Diencephalon (tissue), 1 donor: Measurements from ENCODE around the gene ZNF432. TPM values are rescaled to one million over a fixed set of nuclear protein-coding genes. Genes with fewer than 3 reads are reported as not detected.

ENCODE experiments used
- total RNA-seq: library from RNA; depleted of rRNA; stranded (reverse); fragments of >200 nt; gene quantifications from one replicate; pipeline ENCODE4 v1.2.3, GENCODE V29; 2014

ZNF432 gene
- total RNA-seq = 22.4 TPM

DNA sequence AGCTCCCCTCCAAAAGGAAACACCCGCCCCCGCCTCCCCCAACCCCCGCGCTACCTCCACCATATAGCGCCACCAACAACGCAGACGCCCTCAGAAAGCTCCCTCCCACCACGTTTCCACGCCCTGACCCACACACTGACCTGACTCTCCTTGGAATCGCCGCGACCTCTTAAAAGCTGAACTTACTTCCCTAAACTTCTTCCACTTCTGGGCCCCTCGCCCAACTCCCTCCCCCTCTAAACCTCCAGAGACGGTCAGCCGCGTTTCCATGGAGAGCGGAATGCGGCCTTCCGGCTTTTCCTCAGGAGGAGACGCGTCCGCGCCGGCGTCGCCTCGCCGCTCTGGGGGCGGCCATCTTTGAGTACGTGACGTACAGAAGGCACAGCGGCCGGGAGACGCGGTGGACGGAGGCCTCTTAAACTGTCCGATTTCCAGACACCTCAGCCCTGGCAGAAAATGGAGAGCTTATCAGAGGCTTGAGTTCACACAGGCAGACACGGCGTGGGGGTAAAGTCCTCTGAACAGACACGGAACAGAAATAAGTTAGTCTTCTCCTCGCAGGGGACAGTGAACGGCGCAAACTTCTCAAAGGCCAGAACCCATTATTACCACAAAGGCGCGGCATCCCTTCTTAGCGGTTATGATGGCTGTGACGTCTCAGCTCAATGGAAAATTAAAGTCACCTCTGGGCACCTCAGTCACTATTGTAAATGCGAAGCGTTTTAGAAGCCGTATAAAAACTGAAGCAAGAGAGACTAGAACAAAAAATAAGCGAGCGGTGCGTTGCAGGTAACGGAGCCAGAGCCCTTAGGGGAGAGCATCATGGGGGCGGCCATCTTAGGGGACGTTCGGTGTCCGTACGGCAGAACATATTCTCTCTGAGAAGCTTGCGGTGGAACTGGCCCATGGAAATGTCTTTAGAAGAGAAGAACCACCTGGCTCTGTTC is at the start of gene ZNF432:
TSS of gene ZNF432 (minus strand) at position 284 of the 947 bp plus-strand sequence. CDS start 1,970 bp downstream, outside the sequence.

DNA sequence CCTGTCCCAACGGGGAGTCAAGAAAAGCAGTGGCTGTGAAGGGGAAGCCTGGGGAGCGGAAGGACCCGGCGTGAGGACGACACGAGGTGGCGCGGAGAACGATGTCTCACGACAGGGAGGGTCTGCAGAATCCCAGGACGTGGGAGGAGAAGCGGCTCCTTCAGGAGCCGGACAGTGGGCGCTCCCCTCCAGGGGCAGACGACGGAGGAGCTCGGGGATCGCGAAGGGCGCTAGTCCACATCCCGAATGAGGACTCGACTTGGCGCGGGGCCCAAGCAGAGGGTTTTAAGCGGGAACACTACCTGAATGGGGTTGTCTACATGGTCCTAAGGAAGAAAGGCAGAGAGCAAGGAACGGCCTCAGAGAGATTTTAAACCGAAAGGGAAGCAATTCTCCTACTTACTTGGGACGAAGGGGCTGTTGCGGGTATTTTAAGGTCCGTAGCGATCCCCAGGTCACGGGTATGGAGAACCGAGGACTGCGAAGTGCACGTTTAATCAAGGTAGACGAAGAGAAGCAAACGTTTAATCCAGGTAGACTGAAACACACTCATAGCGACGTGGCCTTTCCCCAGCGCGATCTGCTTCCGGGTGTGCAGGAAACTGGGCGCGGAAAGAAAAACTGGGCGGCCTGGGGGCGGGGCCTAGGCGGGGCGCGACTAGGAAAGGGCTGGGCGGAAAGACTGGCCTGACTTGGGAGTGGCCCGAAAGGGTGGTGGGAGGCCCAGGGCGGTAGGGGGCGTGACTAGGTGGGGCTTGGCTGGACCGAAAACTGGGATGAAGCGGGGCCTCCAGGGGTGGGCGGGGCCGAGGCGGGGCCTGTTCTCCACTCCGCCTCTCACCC is 46.8 kb upstream of the ZNF432 start, which contains the start of gene ZNF841:
TSS of gene ZNF841 (minus strand) at position 594 of the 843 bp plus-strand sequence. CDS start 10,964 bp downstream, outside the sequence.

GRCh38 chr19:52028027-52028779 is 20.4 kb downstream of the ZNF432 start, which contains the start of gene ZNF614:
TSS of gene ZNF614 (minus strand) at chr19:52028379. CDS start at chr19:52025745, 2,634 bp downstream.

DNA sequence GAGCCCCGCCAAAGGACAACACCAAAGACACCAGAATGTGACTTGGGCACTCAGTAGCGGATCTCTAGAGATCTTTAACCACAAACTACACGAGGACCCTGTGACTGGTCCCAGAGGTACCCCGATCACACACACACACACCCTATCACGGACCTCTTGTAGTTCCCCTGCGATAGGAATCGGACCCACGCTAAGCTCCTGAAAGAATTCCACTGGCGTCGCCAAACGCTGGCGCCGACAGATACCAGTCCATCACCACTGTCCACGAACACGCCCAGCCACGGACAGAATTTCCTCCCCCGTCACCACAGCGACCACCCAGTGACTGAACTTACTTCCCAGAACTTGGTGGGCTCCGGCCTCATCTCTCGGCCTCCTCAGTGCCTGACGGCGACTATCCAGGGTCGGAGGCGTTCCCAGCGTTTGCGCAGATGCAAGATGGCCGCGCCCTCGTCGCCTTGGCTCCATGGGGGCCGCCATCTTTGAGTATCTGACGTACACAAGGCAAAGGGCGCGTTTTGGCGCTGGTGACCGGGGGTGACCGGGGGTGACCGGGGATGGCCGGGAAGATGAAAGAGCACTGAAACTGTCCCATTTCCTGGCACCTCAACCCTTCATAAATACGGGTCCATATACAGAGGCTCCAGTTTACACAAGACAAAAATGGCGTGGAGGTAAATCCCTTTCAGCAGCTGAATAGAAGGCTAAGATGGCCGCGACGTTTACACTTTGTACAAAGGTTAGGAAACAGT is 40.7 kb downstream of the ZNF432 start, which contains the start of gene ZNF615:
TSS of gene ZNF615 (minus strand) at position 406 of the 752 bp plus-strand sequence. CDS start 4,500 bp downstream, outside the sequence.

GRCh38 chr19:51986309-51987291 is 62.0 kb downstream of the ZNF432 start, which contains the start of gene ZNF350:
TSS of gene ZNF350 (minus strand) at chr19:51986840. CDS start at chr19:51974360, 12,480 bp downstream.

Other genes with a start within 250 kb of the ZNF432 start
- 64.8 TPM for gene ZNF577, start 160.9 kb downstream of the ZNF432 start, total RNA-seq
- 39.0 TPM for gene ZNF649, start 143.8 kb downstream of the ZNF432 start, total RNA-seq
- gene ZNF613, start 121.4 kb downstream of the ZNF432 start, total RNA-seq = 10.4 TPM
- 14.8 TPM for gene ZNF350, start 62.0 kb downstream of the ZNF432 start, total RNA-seq
- 28.1 TPM for gene ZNF615, start 40.6 kb downstream of the ZNF432 start, total RNA-seq
- 27.2 TPM for gene ZNF614, start 20.5 kb downstream of the ZNF432 start, total RNA-seq
- 42.0 TPM for gene ZNF841, start 46.9 kb upstream of the ZNF432 start, total RNA-seq
- gene ZNF616, start 91.1 kb upstream of the ZNF432 start, total RNA-seq = 23.3 TPM
- 34.6 TPM for gene ZNF836, start 122.8 kb upstream of the ZNF432 start, total RNA-seq
- 180 TPM for gene PPP2R1A, start 141.2 kb upstream of the ZNF432 start, total RNA-seq
- gene ZNF766, start 220.7 kb upstream of the ZNF432 start, total RNA-seq = 11.5 TPM
- 10.8 TPM for gene ZNF480, start 248.3 kb upstream of the ZNF432 start, total RNA-seq